ENCODE data around the gene LHPP.

GRCh38 chr10:124447751-124448466, 13.7 kb upstream of the LHPP start:
- TF ChIP-seq, protein P1, sequence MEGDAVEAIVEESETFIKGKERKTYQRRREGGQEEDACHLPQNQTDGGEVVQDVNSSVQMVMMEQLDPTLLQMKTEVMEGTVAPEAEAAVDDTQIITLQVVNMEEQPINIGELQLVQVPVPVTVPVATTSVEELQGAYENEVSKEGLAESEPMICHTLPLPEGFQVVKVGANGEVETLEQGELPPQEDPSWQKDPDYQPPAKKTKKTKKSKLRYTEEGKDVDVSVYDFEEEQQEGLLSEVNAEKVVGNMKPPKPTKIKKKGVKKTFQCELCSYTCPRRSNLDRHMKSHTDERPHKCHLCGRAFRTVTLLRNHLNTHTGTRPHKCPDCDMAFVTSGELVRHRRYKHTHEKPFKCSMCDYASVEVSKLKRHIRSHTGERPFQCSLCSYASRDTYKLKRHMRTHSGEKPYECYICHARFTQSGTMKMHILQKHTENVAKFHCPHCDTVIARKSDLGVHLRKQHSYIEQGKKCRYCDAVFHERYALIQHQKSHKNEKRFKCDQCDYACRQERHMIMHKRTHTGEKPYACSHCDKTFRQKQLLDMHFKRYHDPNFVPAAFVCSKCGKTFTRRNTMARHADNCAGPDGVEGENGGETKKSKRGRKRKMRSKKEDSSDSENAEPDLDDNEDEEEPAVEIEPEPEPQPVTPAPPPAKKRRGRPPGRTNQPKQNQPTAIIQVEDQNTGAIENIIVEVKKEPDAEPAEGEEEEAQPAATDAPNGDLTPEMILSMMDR (IDR thresholded peaks at IDR 0.05): no peak
- TF ChIP-seq EZH2 (IDR thresholded peaks at IDR 0.05) (peak; percentile 49), EZH2phosphoT487 (IDR thresholded peaks at IDR 0.05) (peak; percentile 41)

Measured in neural progenitor cell (in vitro differentiated cells).